Measurements from ENCODE around the gene VPREB3. TPM values are rescaled to one million over a fixed set of nuclear protein-coding genes. Genes with fewer than 3 reads are reported as not detected.

The VPREB3 gene
- total and polyA plus RNA-seq, 10 of the 15 experiments (the other 5 are each of a cell fraction or from before 2014, with no cell fraction given) = 0.75 to 79.5 (median 23.8) TPM

DNA sequence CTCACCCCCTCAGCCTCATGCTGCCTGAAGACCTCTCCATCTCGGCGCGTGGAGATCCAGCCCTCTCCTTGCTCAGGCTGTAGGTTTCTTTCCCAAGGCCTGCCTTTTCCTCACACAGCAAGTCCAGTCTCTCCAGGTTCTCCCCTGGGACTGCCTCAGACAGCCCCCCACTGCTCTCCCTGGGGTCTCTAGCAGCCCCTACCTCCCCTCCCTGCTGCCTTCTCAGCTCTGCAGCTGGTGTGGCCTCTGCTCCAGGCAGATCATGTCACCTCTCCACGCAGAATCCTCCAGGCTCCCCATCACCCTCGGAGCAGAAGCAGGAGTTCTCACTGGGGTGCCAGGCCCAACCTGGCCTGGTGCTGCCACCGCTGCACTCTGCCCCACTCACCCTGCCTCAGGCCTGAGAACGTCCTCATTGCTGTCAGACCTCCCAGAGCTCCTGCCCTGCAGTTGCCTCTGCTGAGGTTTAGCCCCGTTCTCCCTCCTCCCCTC lies 47.7 kb upstream of the VPREB3 start (continued):
- no peak for TF ChIP-seq RB1 (IDR thresholded peaks at IDR 0.05; ENCODE audit: borderline replicate concordance)

DNA sequence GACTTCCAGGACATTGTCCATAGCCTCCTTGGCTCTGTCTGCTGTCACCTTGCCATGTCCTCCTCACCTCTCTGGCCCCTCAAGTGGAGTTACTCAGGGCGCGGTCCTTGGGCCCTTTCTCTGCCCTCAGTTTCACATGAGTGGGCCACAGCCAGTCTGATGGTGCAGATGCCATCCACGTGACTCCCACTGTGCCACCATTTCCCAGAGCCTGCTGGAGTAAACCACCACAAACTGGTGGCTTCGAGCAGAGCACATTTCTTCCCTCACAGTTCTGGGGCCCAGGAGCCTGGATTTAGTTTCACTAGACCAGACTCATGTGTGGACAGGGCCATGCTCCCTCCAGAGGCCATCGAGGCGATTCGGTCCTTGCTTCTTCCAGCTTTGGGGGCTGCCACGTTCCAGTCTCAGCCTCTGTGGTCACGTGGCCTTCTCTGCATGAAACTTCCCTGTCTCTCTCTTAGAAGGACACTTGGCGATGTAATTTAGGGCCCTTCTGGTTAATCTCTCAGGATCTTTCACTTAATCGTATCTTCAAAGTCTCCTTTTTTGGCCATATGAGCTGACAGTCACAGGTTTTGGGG lies 47.1 kb upstream of the VPREB3 start:
- H3K9ac ChIP-seq (ENCODE audit: control insufficient read depth, insufficient read depth, low read length) = peak overlapping the region; percentile 53; the same call in 1 of the 2 replicates
- intact Hi-C loops (cut with micrococcal nuclease; ENCODE audit: unreplicated experiment) = loop anchor here (2.0 kb wide), 1 partner anchor 37 kb away; the partner anchor contains the start of gene DERL3
- 26% methylated on average over 11 of the region's 11 CpGs for WGBS (ENCODE audit: insufficient coverage, insufficient replicate concordance, low lambda C conversion rate, missing lambda C conversion rate)
- TF ChIP-seq IKZF2 (IDR thresholded peaks at IDR 0.05) (0 out of 4 replicates have a peak, but pooled peaks of 1 of the 2 experiments have one; percentile 7), ETV6 (conservative IDR thresholded peaks at IDR 0.05 in 1 of 2, IDR thresholded peaks at IDR 0.05 in 1 of 2; ENCODE audit: borderline replicate concordance in 1 of 2, low read depth in 1 of 2) (0 out of 4 replicates have a peak, but pooled peaks of 1 of the 2 experiments have one; percentile 7), LARP7 (IDR thresholded peaks at IDR 0.05) (0 out of 2 replicates have a peak, but pooled peaks have one; percentile 11), ZNF207 (IDR thresholded peaks at IDR 0.05; ENCODE audit: borderline replicate concordance) (no peak), JUNB (IDR thresholded peaks at IDR 0.05) (no peak), BCL11A (IDR thresholded peaks at IDR 0.05; ENCODE audit: low read depth, low read length) (no peak), SIN3A (IDR thresholded peaks at IDR 0.05; ENCODE audit: low read depth, low read length) (no peak), NBN (IDR thresholded peaks at IDR 0.05) (0 out of 2 replicates have a peak, but pooled peaks have one; percentile 5), RCOR1 (conservative IDR thresholded peaks at IDR 0.05; ENCODE audit: low read depth, low read length) (0 out of 2 replicates have a peak, but pooled peaks have one; percentile 28)
- TF ChIP-seq, protein P1, sequence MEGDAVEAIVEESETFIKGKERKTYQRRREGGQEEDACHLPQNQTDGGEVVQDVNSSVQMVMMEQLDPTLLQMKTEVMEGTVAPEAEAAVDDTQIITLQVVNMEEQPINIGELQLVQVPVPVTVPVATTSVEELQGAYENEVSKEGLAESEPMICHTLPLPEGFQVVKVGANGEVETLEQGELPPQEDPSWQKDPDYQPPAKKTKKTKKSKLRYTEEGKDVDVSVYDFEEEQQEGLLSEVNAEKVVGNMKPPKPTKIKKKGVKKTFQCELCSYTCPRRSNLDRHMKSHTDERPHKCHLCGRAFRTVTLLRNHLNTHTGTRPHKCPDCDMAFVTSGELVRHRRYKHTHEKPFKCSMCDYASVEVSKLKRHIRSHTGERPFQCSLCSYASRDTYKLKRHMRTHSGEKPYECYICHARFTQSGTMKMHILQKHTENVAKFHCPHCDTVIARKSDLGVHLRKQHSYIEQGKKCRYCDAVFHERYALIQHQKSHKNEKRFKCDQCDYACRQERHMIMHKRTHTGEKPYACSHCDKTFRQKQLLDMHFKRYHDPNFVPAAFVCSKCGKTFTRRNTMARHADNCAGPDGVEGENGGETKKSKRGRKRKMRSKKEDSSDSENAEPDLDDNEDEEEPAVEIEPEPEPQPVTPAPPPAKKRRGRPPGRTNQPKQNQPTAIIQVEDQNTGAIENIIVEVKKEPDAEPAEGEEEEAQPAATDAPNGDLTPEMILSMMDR (IDR thresholded peaks at IDR 0.05 in 2 of 3, conservative IDR thresholded peaks at IDR 0.05 in 1 of 3; ENCODE audit: control insufficient read depth in 2 of 3, extremely low read depth in 1 of 3, insufficient read depth in 1 of 3, low read depth in 3 of 3, low read length in 3 of 3) = no peak
- TF ChIP-seq, protein P2, sequence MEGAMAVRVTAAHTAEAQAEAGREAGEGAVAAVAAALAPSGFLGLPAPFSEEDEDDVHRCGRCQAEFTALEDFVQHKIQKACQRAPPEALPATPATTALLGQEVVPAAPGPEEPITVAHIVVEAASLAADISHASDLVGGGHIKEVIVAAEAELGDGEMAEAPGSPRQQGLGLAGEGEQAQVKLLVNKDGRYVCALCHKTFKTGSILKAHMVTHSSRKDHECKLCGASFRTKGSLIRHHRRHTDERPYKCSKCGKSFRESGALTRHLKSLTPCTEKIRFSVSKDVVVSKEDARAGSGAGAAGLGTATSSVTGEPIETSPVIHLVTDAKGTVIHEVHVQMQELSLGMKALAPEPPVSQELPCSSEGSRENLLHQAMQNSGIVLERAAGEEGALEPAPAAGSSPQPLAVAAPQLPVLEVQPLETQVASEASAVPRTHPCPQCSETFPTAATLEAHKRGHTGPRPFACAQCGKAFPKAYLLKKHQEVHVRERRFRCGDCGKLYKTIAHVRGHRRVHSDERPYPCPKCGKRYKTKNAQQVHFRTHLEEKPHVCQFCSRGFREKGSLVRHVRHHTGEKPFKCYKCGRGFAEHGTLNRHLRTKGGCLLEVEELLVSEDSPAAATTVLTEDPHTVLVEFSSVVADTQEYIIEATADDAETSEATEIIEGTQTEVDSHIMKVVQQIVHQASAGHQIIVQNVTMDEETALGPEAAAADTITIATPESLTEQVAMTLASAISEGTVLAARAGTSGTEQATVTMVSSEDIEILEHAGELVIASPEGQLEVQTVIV (IDR thresholded peaks at IDR 0.05; ENCODE audit: borderline replicate concordance, partially characterized antibody) = no peak

More for the DNA sequence above, 47.1 kb upstream of the VPREB3 start:
- ChIA-PET RAD21 (ENCODE audit: unreplicated experiment) (interaction anchor here (2.6 kb wide), 1 partner anchor 44 kb away, joined by 9 read pairs; no protein-coding TSS in a partner anchor), CTCF (interaction anchor here (0.7 to 1.1 kb wide), 3 partner anchors 37 to 93 kb away, joined by 3 to 5 read pairs (median 4); partner anchors contain the start of genes DERL3 and MIF), POLR2A (no interaction called here), SMC1A (ENCODE audit: uncharacterized antibody, unreplicated experiment) (interaction anchor here (1.2 to 1.7 kb wide), 3 partner anchors 12 to 26 kb away, joined by 3 to 5 read pairs (median 3); partner anchors contain the start of gene SMARCB1)
- peak overlapping the region; percentile 89 for H3K27ac ChIP-seq (ENCODE audit: control insufficient read depth, insufficient read depth)
- H3K9me3 ChIP-seq (replicated peaks; ENCODE audit: control insufficient read depth, insufficient read depth, low read length) = no peaks in the 10 kb centered on the region
- in situ Hi-C loops (cut with MboI) = no loop called here
- no peaks in the 10 kb centered on the region for H3K27me3 ChIP-seq (replicated peaks in 1 of 2; ENCODE audit: control insufficient read depth in 2 of 2, insufficient read depth in 2 of 2, low read length in 1 of 2)
- H4K20me1 ChIP-seq (ENCODE audit: control insufficient read depth, insufficient read depth) = no peaks in the 10 kb centered on the region
- peaks cover 18 to 31% of the 10 kb centered on the region in 2 experiments for H3K36me3 ChIP-seq (ENCODE audit: control insufficient read depth in 2 of 2, insufficient read depth in 2 of 2, low read length in 1 of 2)
- H3K4me1 ChIP-seq (ENCODE audit: control insufficient read depth, insufficient read depth, low read length) = peaks cover 83% of the 10 kb centered on the region
- no peak overlapping the region for H2AFZ ChIP-seq (ENCODE audit: control insufficient read depth, low read depth, low read length)
- ATAC-seq (peak; percentile 8; the same call in 2 of the 3 replicates), DNase-seq (ENCODE audit: low read depth, low spot score) (no peak), FAIRE-seq (no peak)
- H3K79me2 ChIP-seq (ENCODE audit: control insufficient read depth, insufficient read depth, low read length) = peaks cover 34% of the 10 kb centered on the region
- peak overlapping the region; percentile 19 for H3K4me2 ChIP-seq (ENCODE audit: control insufficient read depth, insufficient read depth)
- H3K4me3 ChIP-seq = no peak overlapping the region
- BruUV-seq (replicated peaks) = no TSS peak

All from GM12878 (cell line).